Dedifferentiated amniotic fluid mesenchymal stem cell (primary cell): ENCODE data around the gene ASXL1.

Experiments used
- DNase-seq: peaks from one replicate; pipeline ENCODE4 v3.0.0-alpha.2; 2016; ENCODE audit errors: extremely low spot score

The ASXL1 gene

GRCh38 chr20:32453467-32454163 is 95.5 kb downstream of the ASXL1 start:
- DNase-seq = no peak

DNA sequence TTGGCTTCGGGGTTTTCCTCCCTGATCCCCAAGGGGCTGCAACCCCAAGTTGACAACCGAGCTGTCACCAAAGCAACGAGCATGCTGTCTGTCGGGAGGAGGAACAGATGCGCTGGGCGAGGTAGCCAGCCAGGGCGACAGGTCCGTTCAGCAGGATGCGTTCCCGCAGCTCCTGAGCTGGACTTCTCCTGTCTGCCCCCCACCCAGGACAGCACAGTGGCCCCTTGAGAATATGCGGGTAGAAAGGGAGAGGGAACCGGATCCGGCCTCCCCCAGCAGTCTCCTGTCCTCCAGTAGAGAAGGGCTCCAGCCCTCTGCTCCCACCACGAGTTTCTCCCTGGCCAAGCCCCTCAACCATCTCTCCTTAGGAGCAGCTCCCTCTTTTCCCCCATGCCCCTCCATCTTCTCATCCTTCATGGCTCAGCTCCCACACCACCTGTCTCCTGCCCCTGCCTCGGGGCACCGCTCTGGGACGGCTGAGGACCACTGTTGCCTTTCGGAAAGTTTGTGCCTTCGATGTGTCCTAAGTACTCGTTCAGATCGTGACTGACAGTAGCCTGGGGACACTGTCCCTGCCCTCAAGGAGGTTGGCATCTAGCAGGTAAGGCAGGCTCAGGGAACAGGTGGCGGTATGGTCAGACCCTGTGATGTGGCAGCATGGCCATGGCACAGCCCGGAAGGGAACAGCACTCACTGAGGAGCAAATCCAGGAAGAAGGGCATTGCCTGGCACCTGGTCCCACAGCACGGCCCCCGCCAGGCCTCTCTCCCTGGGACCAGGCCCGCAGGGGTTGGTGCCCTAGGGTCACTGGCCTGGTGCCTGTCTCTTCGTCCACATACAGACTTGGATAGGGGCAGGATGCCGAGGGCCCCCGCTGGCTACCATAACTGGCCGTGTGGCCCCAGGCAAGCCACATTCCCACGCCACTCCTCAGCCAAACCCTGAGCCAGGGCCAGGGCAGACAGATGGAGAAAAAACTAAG is 96.3 kb downstream of the ASXL1 start:
- no peak for DNase-seq

- DNase-seq = no peak
Measured at GRCh38 chr20:32455171-32455900, 97.2 kb downstream of the ASXL1 start.

- DNase-seq = no peak
Measured at GRCh38 chr20:32455901-32456701, 98.0 kb downstream of the ASXL1 start.

DNA sequence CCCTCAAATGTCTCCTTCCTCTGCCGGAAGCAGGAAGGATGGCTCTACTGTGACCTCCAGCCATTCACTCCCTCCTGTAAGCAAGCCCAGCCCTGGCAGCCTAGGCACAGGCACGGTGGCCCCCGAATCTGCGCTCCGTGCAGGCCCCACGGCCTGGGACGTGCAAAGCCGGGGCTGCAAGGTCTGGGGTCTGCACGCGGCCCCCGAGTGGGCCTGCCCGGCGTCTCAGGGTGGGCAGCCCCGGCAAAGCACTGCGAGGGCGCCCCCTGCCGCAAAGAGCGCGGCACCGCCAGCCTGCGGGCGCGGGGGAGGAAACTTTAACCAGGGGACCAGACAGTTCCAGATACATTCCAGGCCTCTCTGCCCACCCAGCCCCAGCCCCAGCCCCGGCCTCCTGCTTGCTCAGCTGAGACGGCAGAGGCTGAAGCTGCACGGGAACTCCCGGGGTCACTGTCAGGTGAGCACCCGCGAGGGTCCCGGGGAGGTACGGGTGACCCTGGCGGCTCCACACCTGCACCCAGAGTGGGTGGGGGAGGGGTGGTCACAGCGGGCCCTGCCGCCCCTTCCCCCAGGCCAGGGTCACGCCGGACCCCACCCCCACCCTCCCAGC is 98.8 kb downstream of the ASXL1 start:
- DNase-seq = peak; percentile 19

DNA sequence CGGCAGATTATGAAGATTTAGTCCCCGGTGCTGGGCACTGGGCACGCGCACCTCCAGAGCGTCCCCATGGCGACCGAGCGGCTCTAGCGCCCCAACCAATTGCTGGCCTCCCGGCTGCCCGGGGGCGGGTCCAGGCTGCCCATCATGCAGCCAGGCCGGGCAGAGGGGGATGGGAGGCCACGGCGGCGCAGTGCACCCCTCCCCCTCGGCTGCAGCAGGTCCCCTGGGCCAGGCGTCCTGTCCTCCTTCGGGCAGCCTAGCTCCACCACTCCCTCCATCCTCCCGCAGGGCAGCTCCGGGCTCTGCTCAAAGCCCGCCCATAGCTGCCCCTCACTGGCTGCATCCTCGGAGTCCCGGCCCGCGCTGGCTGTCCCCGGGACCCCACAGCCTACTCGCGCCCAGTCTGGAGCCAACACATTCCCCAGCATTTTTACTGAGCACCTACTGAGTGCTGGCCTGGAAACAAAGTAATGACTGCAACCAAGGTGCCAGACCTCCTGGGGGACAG is 99.4 kb downstream of the ASXL1 start:
- DNase-seq = peak; percentile 20

- DNase-seq = no peak
Measured at GRCh38 chr20:32458061-32458836, 100.1 kb downstream of the ASXL1 start.

GRCh38 chr20:32458837-32459220 is 100.7 kb downstream of the ASXL1 start:
- no peak for DNase-seq

GRCh38 chr20:32460231-32460630 is 102.1 kb downstream of the ASXL1 start:
- no peak for DNase-seq

- no peak for DNase-seq
Measured at GRCh38 chr20:32460683-32461320, 102.7 kb downstream of the ASXL1 start.

DNA sequence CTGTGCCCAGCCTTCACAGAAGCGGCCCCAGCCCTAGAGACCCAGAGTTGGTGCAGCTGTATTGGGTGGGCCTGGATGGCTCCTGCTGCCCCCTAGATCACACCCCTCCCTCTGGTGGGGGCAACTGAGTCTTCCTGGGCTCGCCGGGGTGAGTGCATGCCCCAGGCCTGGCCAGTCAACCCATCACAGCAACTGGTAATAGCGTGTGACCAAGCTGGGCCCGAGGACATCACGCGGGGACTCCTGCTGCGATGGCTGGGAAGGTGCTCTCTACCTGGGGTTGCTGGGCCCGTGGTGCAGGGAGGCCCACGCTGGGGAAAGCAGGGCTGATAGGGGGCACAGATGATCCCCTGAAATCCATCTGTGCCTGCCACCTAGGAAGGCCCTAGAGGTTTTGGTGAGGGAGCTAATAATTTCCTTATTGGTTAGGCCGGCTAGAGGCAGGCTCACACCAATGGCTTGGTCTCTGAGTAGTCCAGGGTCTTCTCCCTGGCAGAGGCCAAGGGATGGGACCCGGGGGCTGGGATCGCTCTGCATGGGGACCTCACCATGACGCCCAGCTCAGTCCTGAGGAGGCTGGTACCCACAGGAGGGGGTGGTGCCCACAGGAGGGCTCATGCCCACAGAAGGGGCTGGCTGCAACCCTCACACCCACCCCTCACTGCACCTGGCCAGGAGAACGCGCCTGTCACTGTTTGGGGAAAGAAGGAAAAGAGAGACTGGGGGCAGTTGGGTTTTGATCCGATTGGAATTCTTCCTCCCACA is 103.9 kb downstream of the ASXL1 start:
- DNase-seq = no peak

DNA sequence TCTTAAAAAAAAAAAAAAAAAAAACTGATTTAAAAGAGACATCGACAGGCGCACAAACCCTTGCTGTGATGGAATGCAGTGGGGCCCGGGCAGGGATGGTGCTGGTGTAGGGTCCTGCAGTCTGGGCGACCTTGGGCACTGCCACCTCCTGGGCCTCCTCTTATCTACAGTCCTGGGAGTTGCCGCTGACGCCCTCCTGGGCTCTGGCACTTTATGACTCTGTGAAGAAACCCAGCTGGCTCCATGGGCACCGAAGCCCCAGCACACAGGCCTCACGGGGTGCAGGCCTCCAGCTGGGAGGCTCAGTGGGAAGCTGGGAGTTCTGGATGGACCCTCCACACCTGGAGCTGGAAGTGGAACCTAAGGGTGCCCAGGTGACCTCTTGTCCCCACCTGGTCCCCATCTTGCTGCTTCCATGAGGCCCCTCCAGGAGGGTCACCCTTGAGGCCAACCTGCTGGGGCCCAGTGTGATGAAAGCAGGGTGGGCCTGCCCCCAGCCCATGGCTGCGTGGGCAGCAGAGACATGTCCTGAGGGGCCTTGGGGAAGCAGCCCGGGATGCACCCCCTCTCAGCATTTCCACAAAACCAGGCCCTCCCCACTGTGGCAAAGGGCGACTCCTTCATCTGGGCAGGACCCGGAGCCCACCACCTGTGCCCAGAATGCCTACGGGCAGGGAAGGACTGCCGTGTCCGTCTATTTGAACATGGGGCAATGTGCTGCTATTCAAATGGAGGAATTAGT is 104.9 kb downstream of the ASXL1 start:
- no peak for DNase-seq

- DNase-seq = no peak
Measured at GRCh38 chr20:32463642-32464400, 105.7 kb downstream of the ASXL1 start.

DNA sequence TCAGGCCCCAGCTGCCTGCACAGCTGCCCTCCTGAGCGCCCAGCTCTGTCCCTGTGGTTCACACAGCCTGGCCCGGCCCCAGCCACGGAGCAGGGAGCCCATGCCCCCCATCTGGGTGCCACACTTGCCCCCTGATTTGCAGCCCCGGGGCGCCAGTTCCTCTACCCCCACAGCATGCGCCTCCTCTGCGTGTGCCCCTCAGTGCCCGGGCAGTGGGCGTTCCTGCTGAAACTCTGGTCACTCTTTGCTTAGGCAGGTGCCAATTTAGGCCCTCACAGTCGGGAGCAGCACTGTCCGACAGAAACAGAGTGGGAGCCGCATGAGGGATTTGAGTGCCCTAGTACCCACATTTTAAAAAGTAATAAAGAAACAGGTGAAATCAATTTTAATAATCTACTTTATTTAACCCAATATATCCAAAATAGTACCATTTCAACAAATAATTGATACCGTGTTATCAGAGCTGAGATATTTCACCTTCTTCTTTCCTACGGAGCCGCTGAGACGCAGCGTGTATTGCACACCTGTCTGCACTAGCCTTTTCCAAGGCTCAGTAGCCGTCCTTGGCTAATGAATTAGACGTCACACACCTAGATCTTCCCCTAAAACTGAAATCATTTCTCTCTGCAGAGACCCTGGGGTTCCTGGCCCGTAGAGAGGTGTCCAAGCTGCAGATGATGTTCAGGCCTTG is 106.4 kb downstream of the ASXL1 start:
- DNase-seq = no peak

- DNase-seq = no peak
Measured at GRCh38 chr20:32465092-32465900, 107.2 kb downstream of the ASXL1 start.
